Caco-2 (cell line): ENCODE results near the gene FAM169A. TPM values are rescaled to one million over a fixed set of nuclear protein-coding genes. Genes with fewer than 3 reads are reported as not detected.

Source experiments
- BruUV-seq: library from RNA; stranded (reverse); fragments of 400-500 nt; replicated peaks from 2 replicates; lab custom pipeline; 2021; lab: Mats Ljungman, UMichigan
- CTCF ChIA-PET: fragments of 300-600 bp; sonication (Branson Sonifier 250); formaldehyde crosslinking; loops from one replicate; lab custom pipeline; 2022; ENCODE audit warnings: antibody characterized with exemption; lab: Charles Lee
- POLR2A ChIA-PET: fragments of 300-600 bp; sonication (Branson Sonifier 250); formaldehyde crosslinking; loops from one replicate; lab custom pipeline; 2022; ENCODE audit warnings: antibody characterized with exemption; lab: Charles Lee
- DNase-seq, 2 experiments: peaks; one replicate each; pipeline versions ENCODE4 v3.0.0 to v3.0.0-alpha.2; 2020 to 2022
- H3K27me3 ChIP-seq: replicated peaks from 2 replicates; pipeline ENCODE4 v1.6.0; 2011; ENCODE audit warnings: low read length; ENCODE audit not compliant: control insufficient read depth, insufficient read depth
- H3K36me3 ChIP-seq: 2 replicates; pipeline ENCODE4 v1.5.1; 2011; ENCODE audit warnings: low read length; ENCODE audit not compliant: control insufficient read depth, insufficient read depth
- H3K4me1 ChIP-seq: fragments of 250-450 bp; sonication (Bioruptor Pico); 2 replicates; pipeline ENCODE4 v1.5.1; 2020; ENCODE audit warnings: mild to moderate bottlenecking
- H3K4me3 ChIP-seq: 2 replicates; pipeline ENCODE4 v1.5.1; 2011; ENCODE audit warnings: low read depth, mild to moderate bottlenecking, control low read depth, low read length
- H3K9me3 ChIP-seq: fragments of 250-450 bp; sonication (Bioruptor Pico); 2 replicates; pipeline ENCODE4 v1.5.1; 2020; ENCODE audit warnings: mild to moderate bottlenecking, moderate library complexity
- H3K27ac Mint-ChIP-seq: one replicate; pipeline ENCODE4 v1.8.0; 2022; ENCODE audit warnings: mixed read lengths; ENCODE audit not compliant: unreplicated experiment
- H3K27me3 Mint-ChIP-seq: one replicate; pipeline ENCODE4 v1.8.0; 2022; ENCODE audit warnings: mixed read lengths; ENCODE audit not compliant: insufficient read depth, unreplicated experiment
- H3K36me3 Mint-ChIP-seq: one replicate; pipeline ENCODE4 v1.8.0; 2022; ENCODE audit warnings: mild to moderate bottlenecking, mixed read lengths; ENCODE audit not compliant: insufficient read depth, unreplicated experiment
- H3K4me1 Mint-ChIP-seq: one replicate; pipeline ENCODE4 v1.8.0; 2022; ENCODE audit warnings: low read depth, mixed read lengths; ENCODE audit not compliant: unreplicated experiment
- H3K4me3 Mint-ChIP-seq: one replicate; pipeline ENCODE4 v1.8.0; 2022; ENCODE audit warnings: mild to moderate bottlenecking, moderate library complexity, mixed read lengths; ENCODE audit not compliant: unreplicated experiment
- H3K9me3 Mint-ChIP-seq: one replicate; pipeline ENCODE4 v1.8.0; 2022; ENCODE audit warnings: mixed read lengths; ENCODE audit not compliant: unreplicated experiment
- CTCF ChIP-seq, 2 experiments: fragments of 200-600 bp in 1 of 2; IDR thresholded peaks; 1 replicate in 1 of 2; 2 replicates in 1 of 2; pipeline versions ENCODE4 v1.5.1 to v1.8.0; 2011 to 2022; ENCODE audit warnings: antibody characterized with exemption in 1 of 2, control low read depth in 1 of 2, inconsistent platforms in 1 of 2, low read depth in 1 of 2, low read length in 1 of 2, mild to moderate bottlenecking in 1 of 2, moderate library complexity in 1 of 2; ENCODE audit not compliant: insufficient read depth in 1 of 2, severe bottlenecking in 1 of 2, unreplicated experiment in 1 of 2
- intact Hi-C: fragments of 100-400 bp; cut with micrococcal nuclease; formaldehyde crosslinking; loops from one replicate; pipeline ENCODE4 v1.10.0; 2022; ENCODE audit not compliant: unreplicated experiment
- total RNA-seq: library from RNA; stranded (reverse); gene quantifications from 2 replicates; pipeline ENCODE4 v1.2.3, GENCODE V29; 2022

Gene FAM169A
- total RNA-seq, 1 experiment from 2014 or later = 14.4 TPM

DNA sequence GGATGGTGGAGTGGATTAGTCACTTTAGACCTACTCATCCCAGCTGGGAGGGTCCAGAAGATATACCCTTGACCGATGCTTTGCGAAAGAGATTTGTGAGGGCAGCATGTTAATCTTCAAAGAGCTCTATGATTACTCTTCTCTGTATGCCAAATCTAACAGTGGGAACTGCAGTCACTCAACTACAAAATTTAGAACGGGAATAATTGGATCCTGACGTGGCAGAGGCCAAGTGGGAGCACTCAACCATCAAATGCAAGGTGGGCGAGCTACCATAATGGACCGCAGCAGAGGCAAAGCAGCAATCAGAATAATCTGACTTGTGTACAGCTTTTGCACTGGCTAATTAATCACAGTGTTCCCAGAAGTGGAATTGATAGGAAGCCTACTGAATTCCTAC lies 78.8 kb downstream of the FAM169A start:
- no peaks in the 10 kb centered on the region for H3K4me1 ChIP-seq
- H3K4me3 ChIP-seq = no peak overlapping the region
- no TSS peak for BruUV-seq
- ChIA-PET POLR2A (no interaction called here), CTCF (no interaction called here)
- no peaks in the 10 kb centered on the region for H3K4me1 Mint-ChIP-seq
- no peaks in the 10 kb centered on the region for H3K9me3 ChIP-seq
- H3K27me3 ChIP-seq = no peaks in the 10 kb centered on the region
- intact Hi-C loops = loop anchor here (1.0 kb wide), 1 partner anchor 116 kb away; no protein-coding TSS in a partner anchor
- H3K36me3 ChIP-seq = no peaks in the 10 kb centered on the region; the same call in 1 of the 2 replicates
- H3K36me3 Mint-ChIP-seq = peaks cover 46% of the 10 kb centered on the region
- H3K9me3 Mint-ChIP-seq = peaks cover 6% of the 10 kb centered on the region
- no peak overlapping the region for H3K4me3 Mint-ChIP-seq
- TF ChIP-seq CTCF (IDR thresholded peaks at IDR 0.05; ENCODE audit: insufficient read depth in 1 of 2, low read depth in 1 of 2, low read length in 1 of 2, severe bottlenecking in 1 of 2, unreplicated experiment in 1 of 2) = no peak
- DNase-seq = no peak
- no peaks in the 10 kb centered on the region for H3K27me3 Mint-ChIP-seq
- H3K27ac Mint-ChIP-seq = no peak overlapping the region

- H3K4me1 ChIP-seq = no peaks in the 10 kb centered on the region
- H3K9me3 ChIP-seq = no peaks in the 10 kb centered on the region
- peaks cover 41% of the 10 kb centered on the region for H3K36me3 Mint-ChIP-seq
- H3K27ac Mint-ChIP-seq = no peak overlapping the region
- intact Hi-C loops = loop anchor here (1.0 kb wide), 1 partner anchor 116 kb away; no protein-coding TSS in a partner anchor
- no peaks in the 10 kb centered on the region for H3K4me1 Mint-ChIP-seq
- H3K4me3 Mint-ChIP-seq = no peak overlapping the region
- H3K36me3 ChIP-seq = no peaks in the 10 kb centered on the region; the same call in 1 of the 2 replicates
- no peaks in the 10 kb centered on the region for H3K27me3 ChIP-seq
- TF ChIP-seq CTCF (IDR thresholded peaks at IDR 0.05; ENCODE audit: insufficient read depth in 1 of 2, low read depth in 1 of 2, low read length in 1 of 2, severe bottlenecking in 1 of 2, unreplicated experiment in 1 of 2) = peak in 1 of 2 experiments; percentile 10
- no peak for DNase-seq
- peaks cover 3% of the 10 kb centered on the region for H3K9me3 Mint-ChIP-seq
- ChIA-PET CTCF (no interaction called here), POLR2A (interaction anchor here (0.5 kb wide), 1 partner anchor 33 kb away, joined by 8 read pairs; no protein-coding TSS in a partner anchor)
- BruUV-seq = no TSS peak
- H3K4me3 ChIP-seq = no peak overlapping the region
- no peaks in the 10 kb centered on the region for H3K27me3 Mint-ChIP-seq
Measured at GRCh38 chr5:74786851-74787250, 79.3 kb downstream of the FAM169A start.

GRCh38 chr5:74778609-74779008 lies 87.6 kb downstream of the FAM169A start:
- Histone ChIP-seq H3K36me3 (no peaks in the 10 kb centered on the region), H3K4me3 (no peak overlapping the region), H3K4me1 (no peaks in the 10 kb centered on the region), H3K27me3 (no peaks in the 10 kb centered on the region), H3K9me3 (no peaks in the 10 kb centered on the region)
- no peak for TF ChIP-seq CTCF (IDR thresholded peaks at IDR 0.05; ENCODE audit: insufficient read depth in 1 of 2, low read depth in 1 of 2, low read length in 1 of 2, severe bottlenecking in 1 of 2, unreplicated experiment in 1 of 2)
- POLR2A ChIA-PET = no interaction called here
- no TSS peak for BruUV-seq
- H3K36me3 Mint-ChIP-seq = peaks cover 41% of the 10 kb centered on the region
- no peaks in the 10 kb centered on the region for H3K27me3 Mint-ChIP-seq
- CTCF ChIA-PET = no interaction called here
- H3K4me3 Mint-ChIP-seq = no peak overlapping the region
- H3K9me3 Mint-ChIP-seq = no peaks in the 10 kb centered on the region
- no peak overlapping the region for H3K27ac Mint-ChIP-seq
- intact Hi-C loops = no loop called here
- DNase-seq = no peak
- no peaks in the 10 kb centered on the region for H3K4me1 Mint-ChIP-seq
